ENCODE results near the gene RAB11FIP2. TPM values are rescaled to one million over a fixed set of nuclear protein-coding genes. Genes with fewer than 3 reads are reported as not detected.

Gene RAB11FIP2
- total and polyA plus RNA-seq, 2 of the 8 experiments (the other 6 are each of a cell fraction or from before 2014, with no cell fraction given) = 3.1 to 12.7 TPM

DNA sequence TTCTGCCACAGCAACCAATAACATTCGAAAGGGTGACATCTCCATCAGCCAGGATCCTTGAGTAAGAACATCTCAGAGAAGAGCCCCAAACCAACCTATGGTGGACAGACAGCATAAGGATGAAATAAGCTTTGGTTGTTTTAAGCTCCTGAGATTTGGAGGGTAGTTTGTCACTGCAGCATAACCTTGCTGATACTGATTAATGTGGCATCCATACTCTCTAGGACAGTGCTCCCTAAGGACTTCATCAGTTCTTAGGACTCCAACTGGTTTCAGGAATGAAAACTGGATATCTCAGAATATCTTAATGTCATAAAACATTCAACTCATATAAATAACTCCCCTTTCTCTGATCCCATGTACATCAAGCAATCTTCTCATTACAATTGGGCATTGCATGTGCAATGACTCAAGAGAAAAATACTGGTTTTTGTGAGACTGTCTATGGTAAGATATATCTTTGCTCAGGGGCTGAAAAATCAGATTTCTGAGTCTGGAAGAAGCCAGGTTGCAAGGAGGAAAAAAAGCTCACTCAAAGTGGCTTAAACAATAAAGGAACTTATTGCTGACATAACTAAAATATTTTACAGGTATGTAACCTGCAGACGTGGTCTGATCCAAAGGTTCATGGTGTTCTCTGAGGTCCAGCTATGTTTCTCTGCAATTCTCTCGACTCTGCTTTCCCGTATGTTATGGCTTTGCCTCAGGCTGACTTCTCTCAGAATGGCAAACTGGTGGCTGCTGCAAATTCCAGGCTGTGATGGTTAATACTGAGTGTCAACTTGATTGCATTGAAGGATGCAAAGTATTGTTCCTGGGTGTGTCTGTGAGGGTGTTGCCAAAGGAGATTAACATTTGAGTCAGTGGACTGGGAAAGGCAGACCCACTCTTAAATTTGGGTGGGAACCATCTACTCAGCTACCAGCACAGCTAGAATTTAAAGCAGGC, 65.7 kb downstream of the RAB11FIP2 start:
- H4K5ac ChIP-seq (ENCODE audit: insufficient read length, low read depth, low read length) = no peak overlapping the region
- H3K4me1 ChIP-seq (replicated peaks in 1 of 4; ENCODE audit: control insufficient read depth in 3 of 4, insufficient read depth in 4 of 4, low read length in 3 of 4) = peaks cover 0 to 4% (median 0%) of the 10 kb centered on the region in 4 experiments; a peak in 2 of 7 replicates
- 89% methylated on average over 4 of the region's 4 CpGs; no CpG with 5 or more reads in 1 of the 2 experiments for WGBS, 2 experiments (ENCODE audit: extremely low coverage in 1 of 2, insufficient coverage in 1 of 2, insufficient read length in 1 of 2, insufficient replicate concordance in 2 of 2, low coverage in 1 of 2, low lambda C conversion rate in 2 of 2, missing lambda C conversion rate in 1 of 2)
- H3K23me2 ChIP-seq (ENCODE audit: low read depth, low read length) = no peaks in the 10 kb centered on the region
- no peaks in the 10 kb centered on the region for H3K27me3 ChIP-seq (replicated peaks in 1 of 4; ENCODE audit: control insufficient read depth in 3 of 4, extremely low read depth in 1 of 4, insufficient read depth in 3 of 4, low read length in 3 of 4)
- H3K4me3 ChIP-seq (ENCODE audit: extremely low read depth in 1 of 4, insufficient read depth in 2 of 4, low read depth in 3 of 4, low read length in 4 of 4) = no peak overlapping the region
- no peak overlapping the region for H3K4ac ChIP-seq (replicated peaks; ENCODE audit: insufficient read length, low read depth, low read length)
- no peaks in the 10 kb centered on the region for H3K79me2 ChIP-seq (ENCODE audit: control insufficient read depth in 1 of 2, insufficient read depth in 2 of 2, low read length in 2 of 2)
- ChIA-PET CTCF (ENCODE audit: partially characterized antibody) (interaction anchor here (0.6 to 1.3 kb wide), 2 partner anchors 260 to 1595 kb away, joined by 3 to 4 read pairs; no protein-coding TSS in a partner anchor), POLR2A (ENCODE audit: partially characterized antibody) (interaction anchor here (0.7 kb wide), 1 partner anchor 51 kb away, joined by 3 read pairs; no protein-coding TSS in a partner anchor)
- no peak overlapping the region for H2BK20ac ChIP-seq (ENCODE audit: low read length)
- DNase-seq (ENCODE audit: low read depth in 1 of 2, low spot score in 2 of 2) = no peak
- H4K20me1 ChIP-seq (replicated peaks in 1 of 2; ENCODE audit: control insufficient read depth in 1 of 2, insufficient read depth in 2 of 2, low read length in 2 of 2) = no peaks in the 10 kb centered on the region
- no peak for TF ChIP-seq BCL11A (IDR thresholded peaks at IDR 0.05; ENCODE audit: low read depth in 2 of 2, low read length in 2 of 2)
- H2BK15ac ChIP-seq (ENCODE audit: low read length) = no peak overlapping the region
- H3K27ac ChIP-seq (ENCODE audit: low read depth, low read length) = no peak overlapping the region
- H3K79me1 ChIP-seq (ENCODE audit: low read depth, low read length) = no peaks in the 10 kb centered on the region
- H2BK120ac ChIP-seq (replicated peaks; ENCODE audit: low read depth, low read length) = no peak overlapping the region
- H3K14ac ChIP-seq (ENCODE audit: insufficient read length) = no peak overlapping the region
- no peak overlapping the region for H2BK12ac ChIP-seq (ENCODE audit: low read depth, low read length)
- no peak overlapping the region for H2BK5ac ChIP-seq (ENCODE audit: low read depth, low read length)
- H2AK5ac ChIP-seq (ENCODE audit: low read depth, low read length) = no peak overlapping the region
- H3K36me3 ChIP-seq (ENCODE audit: control insufficient read depth in 2 of 4, insufficient read depth in 4 of 4, low read length in 3 of 4) = no peaks in the 10 kb centered on the region; a peak in 1 of 8 replicates
- H3K56ac ChIP-seq (replicated peaks; ENCODE audit: insufficient read length, low read depth, low read length) = no peak overlapping the region
- no peak overlapping the region for H3K9ac ChIP-seq (replicated peaks in 1 of 4; ENCODE audit: extremely low read depth in 1 of 4, low read depth in 3 of 4, low read length in 3 of 4)
- no peak for FAIRE-seq
- H4K8ac ChIP-seq (ENCODE audit: extremely low read depth, insufficient read depth, low read length) = no peak overlapping the region
- H3K18ac ChIP-seq (ENCODE audit: extremely low read depth, low read length) = no peak overlapping the region
- no peak overlapping the region for H3K4me2 ChIP-seq (ENCODE audit: insufficient read depth in 1 of 2, low read depth in 2 of 2, low read length in 2 of 2)
- H3K9me3 ChIP-seq (ENCODE audit: insufficient read depth in 2 of 2, low read depth in 1 of 2, low read length in 1 of 2) = no peaks in the 10 kb centered on the region; a peak in 1 of 4 replicates
- no peak overlapping the region for H2AFZ ChIP-seq (ENCODE audit: low read length)
- no peak overlapping the region for H4K91ac ChIP-seq (replicated peaks; ENCODE audit: insufficient read length, low read length)
- no peak overlapping the region for H3K23ac ChIP-seq (ENCODE audit: insufficient read length)
